Smooth muscle cell (in vitro differentiated cells): ENCODE data around the gene AFP. TPM values are rescaled to one million over a fixed set of nuclear protein-coding genes. Genes with fewer than 3 reads are reported as not detected.

Experiments
- DNase-seq: peaks from one replicate; lab custom pipeline; 2025; ENCODE audit not compliant: unreplicated experiment; lab: John Stamatoyannopoulos, UW
- H2AFZ ChIP-seq: fragments of 200-600 bp; sonication (generic); 2 replicates; pipeline ENCODE4 v1.6.0; 2016; ENCODE audit warnings: antibody characterized with exemption, low read depth, mild to moderate bottlenecking
- H3F3A ChIP-seq: fragments of 200-600 bp; sonication (generic); 2 replicates; pipeline ENCODE4 v1.6.0; 2017; ENCODE audit warnings: antibody characterized with exemption, low read depth
- H3K27ac ChIP-seq: fragments of 200-600 bp; sonication (generic); 2 replicates; pipeline ENCODE4 v1.5.1; 2016; ENCODE audit warnings: low read depth, mild to moderate bottlenecking
- H3K27me3 ChIP-seq: fragments of 200-600 bp; sonication (generic); 2 replicates; pipeline ENCODE4 v1.6.1; 2016; ENCODE audit warnings: low read depth, mild to moderate bottlenecking
- H3K36me3 ChIP-seq: fragments of 200-600 bp; sonication (generic); 2 replicates; pipeline ENCODE4 v1.5.1; 2016; ENCODE audit warnings: low read depth
- H3K4me1 ChIP-seq: fragments of 200-600 bp; sonication (generic); 2 replicates; pipeline ENCODE4 v1.5.1; 2016; ENCODE audit warnings: low read depth
- H3K4me2 ChIP-seq: fragments of 200-600 bp; sonication (generic); 2 replicates; pipeline ENCODE4 v1.6.0; 2016; ENCODE audit warnings: mild to moderate bottlenecking
- H3K4me3 ChIP-seq: fragments of 200-600 bp; sonication (generic); 2 replicates; pipeline ENCODE4 v1.5.1; 2016; ENCODE audit warnings: mild to moderate bottlenecking
- H3K79me2 ChIP-seq: fragments of 200-600 bp; sonication (generic); 2 replicates; pipeline ENCODE4 v1.6.0; 2016; ENCODE audit warnings: low read depth, mild to moderate bottlenecking
- H3K9ac ChIP-seq: fragments of 200-600 bp; sonication (generic); 2 replicates; pipeline ENCODE4 v1.6.0; 2016; ENCODE audit warnings: low read depth
- H3K9me3 ChIP-seq: fragments of 200-600 bp; sonication (generic); replicated peaks from 2 replicates; pipeline ENCODE4 v1.5.1; 2016; ENCODE audit warnings: low read depth
- H4K20me1 ChIP-seq: fragments of 200-600 bp; sonication (generic); 2 replicates; pipeline ENCODE4 v1.6.0; 2016; ENCODE audit warnings: low read depth
- CTCF ChIP-seq: fragments of 200-600 bp; sonication (generic); IDR thresholded peaks from 2 replicates; pipeline ENCODE4 v1.5.1; 2017; ENCODE audit warnings: borderline replicate concordance, mild to moderate bottlenecking, antibody characterized with exemption; ENCODE audit not compliant: insufficient read depth, poor library complexity, severe bottlenecking
- WGBS: methylation state at CpG from one replicate; pipeline ENCODE4 v1.1.7; 2016; ENCODE audit warnings: low lambda C conversion rate; 5-methylcytosine and 5-hydroxymethylcytosine counted together
- polyA plus RNA-seq: library from polyadenylated mRNA; unstranded; fragments of >200 nt; fragmentation: Nextera tagmentation; extraction: Ambion mirVana; gene quantifications from 2 replicates; pipeline ENCODE4 v1.2.1, GENCODE V29; 2016
- total RNA-seq: library from RNA; depleted of rRNA; stranded (reverse); fragments of >200 nt; gene quantifications from 2 replicates; pipeline ENCODE4 v1.2.3, GENCODE V29; 2014

AFP gene
- total and polyA plus RNA-seq, 2 experiments from 2014 or later = 5.0 to 6.0 TPM

- Histone ChIP-seq H3K4me1 (no peaks in the 10 kb centered on the region), H3K27ac (no peak overlapping the region), H3K79me2 (no peaks in the 10 kb centered on the region), H3K27me3 (no peaks in the 10 kb centered on the region), H3K4me3 (no peak overlapping the region), H3F3A (no peaks in the 10 kb centered on the region), H4K20me1 (no peaks in the 10 kb centered on the region), H3K9ac (no peak overlapping the region), H2AFZ (no peak overlapping the region), H3K9me3 (no peaks in the 10 kb centered on the region), H3K4me2 (no peak overlapping the region), H3K36me3 (no peaks in the 10 kb centered on the region)
- 94% methylated on average over 2 of the region's 2 CpGs for WGBS
- TF ChIP-seq CTCF = no peak
- DNase-seq = no peak
Observed at GRCh38 chr4:73417342-73417741, 18.7 kb upstream of the AFP start.

GRCh38 chr4:73417973-73418372, 18.0 kb upstream of the AFP start:
- Histone ChIP-seq H3K9ac (no peak overlapping the region), H4K20me1 (no peaks in the 10 kb centered on the region), H3K4me3 (no peak overlapping the region), H2AFZ (no peak overlapping the region), H3K27me3 (no peaks in the 10 kb centered on the region), H3K36me3 (no peaks in the 10 kb centered on the region), H3F3A (no peaks in the 10 kb centered on the region), H3K4me2 (no peak overlapping the region), H3K9me3 (no peaks in the 10 kb centered on the region), H3K27ac (no peak overlapping the region), H3K4me1 (no peaks in the 10 kb centered on the region), H3K79me2 (no peaks in the 10 kb centered on the region)
- 78% methylated on average over 6 of the region's 6 CpGs for WGBS
- DNase-seq = no peak
- no peak for TF ChIP-seq CTCF

GRCh38 chr4:73418677-73419076, 17.3 kb upstream of the AFP start:
- H3K36me3 ChIP-seq = no peaks in the 10 kb centered on the region
- H4K20me1 ChIP-seq = no peaks in the 10 kb centered on the region
- WGBS = 81% methylated on average over 1 of the region's 1 CpG
- no peaks in the 10 kb centered on the region for H3K4me1 ChIP-seq
- H3K27me3 ChIP-seq = no peaks in the 10 kb centered on the region
- no peaks in the 10 kb centered on the region for H3K79me2 ChIP-seq
- DNase-seq = no peak
- H3F3A ChIP-seq = no peaks in the 10 kb centered on the region
- H2AFZ ChIP-seq = no peak overlapping the region
- H3K9me3 ChIP-seq = no peaks in the 10 kb centered on the region
- no peak overlapping the region for H3K4me2 ChIP-seq
- no peak overlapping the region for H3K4me3 ChIP-seq
- no peak for TF ChIP-seq CTCF
- H3K27ac ChIP-seq = no peak overlapping the region
- H3K9ac ChIP-seq = no peak overlapping the region

GRCh38 chr4:73419106-73420038, 16.6 kb upstream of the AFP start:
- no peaks in the 10 kb centered on the region for H3K36me3 ChIP-seq
- H3K4me2 ChIP-seq = no peak overlapping the region
- H3K4me3 ChIP-seq = no peak overlapping the region
- no peaks in the 10 kb centered on the region for H3K4me1 ChIP-seq
- no peak overlapping the region for H2AFZ ChIP-seq
- WGBS = 80% methylated on average over 7 of the region's 7 CpGs
- no peak for TF ChIP-seq CTCF
- H3K79me2 ChIP-seq = no peaks in the 10 kb centered on the region
- no peak overlapping the region for H3K9ac ChIP-seq
- H3K27me3 ChIP-seq = no peaks in the 10 kb centered on the region
- H3F3A ChIP-seq = no peaks in the 10 kb centered on the region
- no peaks in the 10 kb centered on the region for H3K9me3 ChIP-seq
- H3K27ac ChIP-seq = no peak overlapping the region
- no peaks in the 10 kb centered on the region for H4K20me1 ChIP-seq
- DNase-seq = no peak
